H1 (cell line): Measurements from ENCODE around the gene RFFL. TPM values are rescaled to one million over a fixed set of nuclear protein-coding genes. Genes with fewer than 3 reads are reported as not detected.
"Not testable (repeated sequence)": the region's sequence is repeated elsewhere in the genome, so short reads cannot be mapped to it uniquely, and the experiment has no call there.

Source experiments
- CTCF ChIA-PET: fragments of 300-600 bp; sonication (Branson Sonifier 250); formaldehyde crosslinking; loops from one replicate; lab custom pipeline; 2021; ENCODE audit not compliant: partially characterized antibody; lab: Charles Lee
- POLR2A ChIA-PET: fragments of 300-600 bp; sonication (Branson Sonifier 250); formaldehyde crosslinking; loops from one replicate; lab custom pipeline; 2021; ENCODE audit warnings: inconsistent platforms; ENCODE audit not compliant: partially characterized antibody; lab: Charles Lee
- DNase-seq, 2 experiments: peaks; one replicate each; pipeline versions ENCODE4 v3.0.0 to v3.0.0-alpha.2; 2010 to 2022; ENCODE audit warnings: low spot score in 2 of 2, low read depth in 1 of 2, mixed read lengths in 1 of 2
- FAIRE-seq: peaks from 2 replicates; lab custom pipeline; 2011; peaks lifted over from hg19 to GRCh38; lab: Jason Lieb, UNC
- H2AFZ ChIP-seq: 2 replicates; pipeline ENCODE4 v1.8.1; 2012; ENCODE audit warnings: low read length, inconsistent platforms
- H2AK5ac ChIP-seq: 2 replicates; pipeline ENCODE4 v1.6.1; 2013; ENCODE audit warnings: low read depth, low read length
- H2BK120ac ChIP-seq: replicated peaks from 2 replicates; pipeline ENCODE3; 2013; ENCODE audit warnings: low read depth, low read length, inconsistent platforms
- H2BK12ac ChIP-seq: 2 replicates; pipeline ENCODE4 v1.6.1; 2013; ENCODE audit warnings: low read depth, low read length
- H2BK15ac ChIP-seq: 2 replicates; pipeline ENCODE4 v1.6.1; 2013; ENCODE audit warnings: low read length
- H2BK20ac ChIP-seq: 2 replicates; pipeline ENCODE4 v1.6.1; 2013; ENCODE audit warnings: low read length
- H2BK5ac ChIP-seq: 2 replicates; pipeline ENCODE4 v1.6.1; 2013; ENCODE audit warnings: low read depth, low read length
- H3K14ac ChIP-seq: 2 replicates; pipeline ENCODE4 v1.6.1; 2013; ENCODE audit warnings: inconsistent platforms; ENCODE audit not compliant: insufficient read length
- H3K18ac ChIP-seq: 2 replicates; pipeline ENCODE4 v1.6.1; 2013; ENCODE audit warnings: low read length; ENCODE audit errors: extremely low read depth
- H3K23ac ChIP-seq: 2 replicates; pipeline ENCODE4 v1.6.1; 2013; ENCODE audit warnings: inconsistent platforms; ENCODE audit not compliant: insufficient read length
- H3K23me2 ChIP-seq: 2 replicates; pipeline ENCODE4 v1.6.1; 2013; ENCODE audit warnings: low read depth, low read length
- H3K27ac ChIP-seq: 2 replicates; pipeline ENCODE4 v1.6.1; 2011; ENCODE audit warnings: low read depth, low read length, inconsistent platforms
- H3K27me3 ChIP-seq, 4 experiments: replicated peaks in 1 of 4; 1 replicate in 1 of 4; 2 replicates in 3 of 4; pipeline versions ENCODE4 v1.6.1 to v1.8.1; 2011 to 2013; ENCODE audit warnings: low read length in 3 of 4, mild to moderate bottlenecking in 3 of 4, inconsistent platforms in 2 of 4, mixed read lengths in 2 of 4, moderate library complexity in 1 of 4; ENCODE audit not compliant: control insufficient read depth in 3 of 4, insufficient read depth in 3 of 4; ENCODE audit errors: extremely low read depth in 1 of 4
- H3K36me3 ChIP-seq, 4 experiments: 2 replicates each; pipeline versions ENCODE4 v1.6.1 to v1.8.1; 2011 to 2013; ENCODE audit warnings: mild to moderate bottlenecking in 4 of 4, low read length in 3 of 4, moderate library complexity in 2 of 4, control low read depth in 1 of 4, inconsistent platforms in 1 of 4; ENCODE audit not compliant: insufficient read depth in 4 of 4, control insufficient read depth in 2 of 4
- H3K4ac ChIP-seq: replicated peaks from 2 replicates; pipeline ENCODE3; 2013; ENCODE audit warnings: low read length, low read depth, mixed read lengths, inconsistent platforms; ENCODE audit not compliant: insufficient read length
- H3K4me1 ChIP-seq, 4 experiments: replicated peaks in 1 of 4; 1 replicate in 1 of 4; 2 replicates in 3 of 4; pipeline versions ENCODE4 v1.6.1 to v1.8.1; 2011 to 2013; ENCODE audit warnings: low read length in 3 of 4, inconsistent platforms in 2 of 4, mixed read lengths in 1 of 4; ENCODE audit not compliant: insufficient read depth in 4 of 4, control insufficient read depth in 3 of 4
- H3K4me2 ChIP-seq, 2 experiments: 2 replicates each; pipeline versions ENCODE4 v1.6.1 to v1.8.1; 2011 to 2013; ENCODE audit warnings: low read depth in 2 of 2, low read length in 2 of 2, control low read depth in 1 of 2, inconsistent platforms in 1 of 2, mild to moderate bottlenecking in 1 of 2; ENCODE audit not compliant: insufficient read depth in 1 of 2
- H3K4me3 ChIP-seq, 4 experiments: fragments of 200-600, 300-600 bp in 1 of 4; sonication (generic), shearing (Covaris generic), sonication (Bioruptor Twin) in 1 of 4; 2 replicates each; pipeline versions ENCODE4 v1.5.1 to v1.8.1; 2011 to 2016; ENCODE audit warnings: low read length in 4 of 4, low read depth in 3 of 4, control low read depth in 2 of 4, inconsistent platforms in 2 of 4, mild to moderate bottlenecking in 2 of 4, mixed read lengths in 1 of 4, moderate library complexity in 1 of 4; ENCODE audit not compliant: insufficient read depth in 2 of 4; ENCODE audit errors: extremely low read depth in 1 of 4
- H3K56ac ChIP-seq: replicated peaks from 2 replicates; pipeline ENCODE3; 2013; ENCODE audit warnings: low read depth, mild to moderate bottlenecking, mixed read lengths, low read length, inconsistent platforms; ENCODE audit not compliant: insufficient read length
- H3K79me1 ChIP-seq: 2 replicates; pipeline ENCODE4 v1.6.1; 2013; ENCODE audit warnings: low read depth, low read length, control low read depth
- H3K79me2 ChIP-seq, 2 experiments: 2 replicates each; pipeline versions ENCODE4 v1.6.1 to v1.8.1; 2012 to 2013; ENCODE audit warnings: low read length in 2 of 2, mild to moderate bottlenecking in 2 of 2, inconsistent platforms in 1 of 2; ENCODE audit not compliant: insufficient read depth in 2 of 2, control insufficient read depth in 1 of 2
- H3K9ac ChIP-seq, 4 experiments: replicated peaks in 1 of 4; 1 replicate in 1 of 4; 2 replicates in 3 of 4; pipeline versions ENCODE4 v1.6.1 to v1.8.1; 2011 to 2013; ENCODE audit warnings: low read depth in 3 of 4, low read length in 3 of 4, control low read depth in 2 of 4, mild to moderate bottlenecking in 2 of 4, moderate library complexity in 2 of 4, inconsistent platforms in 1 of 4; ENCODE audit errors: extremely low read depth in 1 of 4
- H3K9me3 ChIP-seq, 2 experiments: 2 replicates each; pipeline versions ENCODE4 v1.6.1 to v1.8.1; 2012 to 2013; ENCODE audit warnings: mild to moderate bottlenecking in 2 of 2, moderate library complexity in 2 of 2, control low read depth in 1 of 2, inconsistent platforms in 1 of 2, low read depth in 1 of 2, low read length in 1 of 2, mixed read lengths in 1 of 2; ENCODE audit not compliant: insufficient read depth in 2 of 2
- H4K20me1 ChIP-seq, 2 experiments: replicated peaks in 1 of 2; 2 replicates each; pipeline versions ENCODE3 to v1.8.1; 2011 to 2013; ENCODE audit warnings: inconsistent platforms in 2 of 2, low read length in 2 of 2, mild to moderate bottlenecking in 1 of 2; ENCODE audit not compliant: insufficient read depth in 2 of 2, control insufficient read depth in 1 of 2
- H4K5ac ChIP-seq: 2 replicates; pipeline ENCODE4 v1.6.1; 2013; ENCODE audit warnings: low read length, low read depth, mixed read lengths, inconsistent platforms; ENCODE audit not compliant: insufficient read length
- H4K8ac ChIP-seq: 2 replicates; pipeline ENCODE4 v1.8.0; 2013; ENCODE audit warnings: mild to moderate bottlenecking, moderate library complexity, low read length, inconsistent platforms; ENCODE audit not compliant: insufficient read depth; ENCODE audit errors: extremely low read depth
- H4K91ac ChIP-seq: replicated peaks from 2 replicates; pipeline ENCODE3; 2013; ENCODE audit warnings: low read length, mixed read lengths, inconsistent platforms; ENCODE audit not compliant: insufficient read length
- MAFK ChIP-seq: IDR thresholded peaks from 2 replicates; pipeline ENCODE4 v1.6.1; 2012; ENCODE audit warnings: low read depth, mild to moderate bottlenecking, improper control_type of control experiment, low read length
- RBBP5 ChIP-seq: IDR thresholded peaks from 2 replicates; pipeline ENCODE4 v1.7.1; 2012; ENCODE audit warnings: low read depth, mild to moderate bottlenecking, inconsistent platforms, low read length, moderate library complexity, borderline replicate concordance
- SP1 ChIP-seq: IDR thresholded peaks from 2 replicates; pipeline ENCODE4 v1.6.1; 2011; ENCODE audit warnings: low read depth, low read length
- WGBS, 2 experiments: shearing (Covaris generic) in 1 of 2; methylation state at CpG; one replicate each; pipeline versions ENCODE4 v1.1.6 to v1.1.7; 2013 to 2015; ENCODE audit warnings: low lambda C conversion rate in 2 of 2, mixed read lengths in 2 of 2, inconsistent platforms in 1 of 2, low coverage in 1 of 2, missing lambda C conversion rate in 1 of 2; ENCODE audit not compliant: insufficient replicate concordance in 2 of 2, insufficient coverage in 1 of 2, insufficient read length in 1 of 2; ENCODE audit errors: extremely low coverage in 1 of 2, missing lambda C conversion rate in 1 of 2; 5-methylcytosine and 5-hydroxymethylcytosine counted together
- polyA plus RNA-seq, 7 experiments: library from polyadenylated mRNA; depleted of rRNA in 3 of 7; stranded (reverse) in 5 of 7; unstranded in 2 of 7; fragments of >200 nt in 5 of 7; fragments of 200-250 nt in 2 of 7; gene quantifications; 1 replicate in 5 of 7; 2 replicates in 1 of 7; 4 replicates in 1 of 7; pipeline versions ENCODE4 v1.2.1 to v1.2.3, GENCODE V29; 2011 to 2013; ENCODE audit warnings: missing spikeins in 2 of 7, mixed read lengths in 2 of 7
- total RNA-seq: library from RNA; stranded (reverse); fragmentation: NEBNext Ultra II Directional; extraction: Animal tissue kit (Norgen Biotek cat#: 25700); gene quantifications from 2 replicates; pipeline ENCODE4 v1.2.1, GENCODE V29; 2021

The RFFL gene
- total and polyA plus RNA-seq, 2 of the 8 experiments (the other 6 are each of a cell fraction or from before 2014, with no cell fraction given) = 14.0 to 24.5 TPM

- TF ChIP-seq RBBP5 = no peak
- TF ChIP-seq SP1 = no peak
- TF ChIP-seq MAFK = no peak
These were observed 31.4 kb upstream of the RFFL start (continued) for GRCh38 chr17:35094902-35095301.

GRCh38 chr17:35090707-35091106 lies 27.2 kb upstream of the RFFL start:
- not testable (repeated sequence) for H3K18ac ChIP-seq, H2BK15ac ChIP-seq, H3K23ac ChIP-seq, H3K27me3 ChIP-seq, H2BK12ac ChIP-seq, H3K27ac ChIP-seq, H3K9ac ChIP-seq, H4K91ac ChIP-seq, H3K4me2 ChIP-seq, H2BK5ac ChIP-seq, H2AK5ac ChIP-seq, H3K4ac ChIP-seq, H4K8ac ChIP-seq, H3K36me3 ChIP-seq, H3K9me3 ChIP-seq, H3K79me1 ChIP-seq, H4K5ac ChIP-seq, FAIRE-seq, H2BK20ac ChIP-seq, H3K14ac ChIP-seq, DNase-seq, H3K4me3 ChIP-seq, H2AFZ ChIP-seq, H3K79me2 ChIP-seq, H2BK120ac ChIP-seq, H4K20me1 ChIP-seq, H3K56ac ChIP-seq
- Histone ChIP-seq H3K23me2 (peaks cover 12% of the 10 kb centered on the region; the same call in 1 of the 2 replicates), H3K4me1 (peaks cover 6 to 19% (median 8%) of the 10 kb centered on the region in 4 experiments)
- ChIA-PET POLR2A (interaction anchor here (0.6 to 2.5 kb wide), 4 partner anchors 26 to 110 kb away, joined by 3 to 5 read pairs (median 3); partner anchors contain the start of gene NLE1), CTCF (interaction anchor here (0.6 to 3.5 kb wide), 11 partner anchors 12 to 511 kb away, joined by 3 to 22 read pairs (median 5); partner anchors contain the start of genes RAD51D and RFFL)
- 95% methylated on average over 11 of the region's 11 CpGs; no CpG with 5 or more reads in 1 of the 2 experiments for WGBS, 2 experiments
